ENCODE measurements around the gene SMOC1. TPM values are rescaled to one million over a fixed set of nuclear protein-coding genes. Genes with fewer than 3 reads are reported as not detected.

The SMOC1 gene
- total RNA-seq, 1 donor from 2014 or later: 0.93 TPM

DNA sequence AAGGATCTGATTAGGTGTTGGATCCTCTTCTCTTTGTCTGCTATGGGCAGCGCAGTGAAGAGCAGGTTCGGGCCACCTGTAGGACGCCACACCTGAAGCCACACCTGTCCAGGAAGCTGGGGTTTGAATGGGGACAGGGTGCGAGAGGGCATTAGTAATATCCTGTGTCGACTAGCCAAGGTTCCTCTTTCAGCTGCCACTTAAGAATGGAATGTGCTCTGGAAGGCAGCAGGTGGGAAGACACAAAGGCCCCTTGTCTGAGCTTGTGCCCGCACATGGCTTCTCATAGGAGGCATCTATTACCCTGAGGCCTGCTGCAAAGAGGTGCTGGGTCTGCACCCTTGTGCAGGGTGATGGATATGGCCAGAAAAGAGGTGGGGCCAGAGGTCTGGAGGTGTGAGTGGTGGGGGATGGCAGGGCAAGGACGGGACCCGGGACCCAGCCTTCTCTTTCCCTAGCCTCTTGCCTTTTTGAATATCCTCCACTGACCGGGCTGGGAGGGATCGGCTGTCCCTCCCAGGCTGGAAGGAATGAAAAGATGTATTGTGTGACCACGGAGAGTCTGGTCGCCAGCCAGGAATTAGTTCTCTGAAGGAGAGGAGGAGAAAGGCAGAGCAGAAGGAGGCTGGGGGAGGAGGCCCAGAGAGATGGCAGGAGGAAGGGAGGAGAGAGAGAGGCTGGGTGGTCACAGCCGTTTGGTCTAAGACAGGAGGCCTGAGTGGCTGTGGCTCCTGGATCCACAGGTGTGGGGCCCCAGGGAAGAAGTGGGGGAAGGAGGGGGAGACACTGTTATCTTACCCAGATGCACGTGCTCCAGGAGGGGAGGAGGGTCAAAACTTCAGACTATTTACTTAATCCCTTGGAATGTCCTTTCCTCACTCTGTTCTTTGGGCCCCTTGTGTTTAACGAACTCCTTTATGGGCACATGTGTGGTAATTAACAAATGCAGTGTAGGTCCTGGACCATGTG lies 101.5 kb downstream of the SMOC1 start:
- no peak for DNase-seq (ENCODE audit: low spot score)

DNA sequence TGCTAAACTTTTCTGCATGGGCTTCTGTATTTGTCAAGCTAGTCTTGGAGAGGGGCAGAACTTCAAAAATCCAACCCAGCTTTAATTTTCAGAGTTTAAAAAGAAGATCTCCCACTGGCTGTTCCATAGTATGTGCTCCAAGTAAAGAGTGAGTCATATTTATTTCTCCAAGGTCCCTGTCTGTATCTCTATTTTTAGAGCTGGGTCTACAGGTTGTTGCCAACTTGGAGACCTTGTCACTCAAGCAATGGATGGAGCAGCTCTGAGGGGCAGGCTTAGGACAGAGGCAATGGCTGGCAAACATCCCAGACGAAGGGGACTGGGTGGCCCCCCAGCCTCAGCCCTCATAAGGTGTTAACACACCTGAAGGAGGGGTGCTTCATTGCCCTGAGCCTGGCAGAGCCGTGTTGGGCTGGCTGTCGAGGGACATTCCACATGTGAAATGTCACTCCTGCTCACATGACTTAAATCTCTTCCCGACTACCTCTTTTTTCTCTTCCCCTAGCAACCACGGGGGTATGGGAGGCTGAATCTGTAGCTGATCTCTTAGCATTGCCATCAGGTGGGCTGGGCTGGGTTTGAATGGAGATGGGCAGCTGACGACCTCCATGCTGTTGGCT lies 103.1 kb downstream of the SMOC1 start:
- DNase-seq (ENCODE audit: low spot score): no peak

DNA sequence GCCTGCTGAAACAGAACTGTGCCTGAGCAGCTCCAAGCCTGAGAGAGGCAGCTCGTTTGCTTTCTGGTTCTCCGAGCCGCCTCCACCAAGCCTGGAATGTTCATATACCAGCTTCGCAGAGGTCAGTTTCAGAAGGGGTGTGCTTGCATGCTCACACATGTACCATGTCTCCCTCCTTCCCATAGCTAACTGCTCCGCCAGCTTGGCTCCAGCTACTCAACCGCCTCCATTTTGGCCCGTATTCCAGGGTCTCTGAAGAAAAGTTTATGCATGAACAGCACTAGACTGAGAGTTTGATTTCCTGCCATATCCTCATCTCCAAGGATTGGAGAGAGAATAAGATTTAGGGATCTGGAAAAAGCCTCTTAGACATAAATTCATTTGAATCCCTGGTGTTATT lies 103.7 kb downstream of the SMOC1 start:
- no peak for DNase-seq (ENCODE audit: low spot score)

DNA sequence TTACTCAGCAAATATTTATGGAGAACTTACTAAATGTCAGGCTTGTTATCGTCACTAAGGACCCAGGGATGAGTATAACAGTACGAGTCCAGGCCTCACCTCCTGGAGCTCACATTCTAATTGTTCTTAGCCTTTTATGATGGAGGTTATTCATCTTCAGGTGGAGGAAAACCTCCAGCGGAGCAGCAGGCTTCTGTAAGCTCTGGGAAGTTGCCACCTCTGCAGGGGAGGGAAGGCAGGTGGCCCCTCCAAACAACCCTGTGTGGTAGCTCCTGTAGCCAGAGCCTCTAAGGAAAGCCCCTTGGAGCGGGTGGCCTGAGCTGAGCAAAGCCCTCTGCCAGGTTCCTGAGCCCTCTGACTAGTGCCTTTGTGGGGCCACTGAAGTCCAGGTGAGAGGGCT lies 104.1 kb downstream of the SMOC1 start:
- DNase-seq (ENCODE audit: low spot score): no peak

DNA sequence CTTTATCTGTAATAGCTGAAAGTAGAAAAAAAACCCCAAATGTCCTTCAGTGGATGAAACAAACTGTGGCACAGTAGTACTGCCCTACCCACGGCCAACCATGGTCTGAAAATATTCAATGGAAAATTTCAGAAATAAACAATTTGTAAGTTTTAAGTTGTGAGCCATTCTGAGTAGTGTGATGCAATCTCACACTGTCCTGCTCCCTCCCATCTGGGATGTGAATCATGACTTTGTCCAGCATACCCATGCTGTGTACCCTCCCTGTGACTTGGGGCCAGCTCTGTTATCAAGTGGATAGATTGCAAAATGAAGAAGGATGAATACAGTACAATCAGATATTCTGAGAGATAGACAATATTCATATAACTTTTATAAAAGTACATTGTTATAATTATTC lies 106.2 kb downstream of the SMOC1 start:
- DNase-seq (ENCODE audit: low spot score): no peak

DNA sequence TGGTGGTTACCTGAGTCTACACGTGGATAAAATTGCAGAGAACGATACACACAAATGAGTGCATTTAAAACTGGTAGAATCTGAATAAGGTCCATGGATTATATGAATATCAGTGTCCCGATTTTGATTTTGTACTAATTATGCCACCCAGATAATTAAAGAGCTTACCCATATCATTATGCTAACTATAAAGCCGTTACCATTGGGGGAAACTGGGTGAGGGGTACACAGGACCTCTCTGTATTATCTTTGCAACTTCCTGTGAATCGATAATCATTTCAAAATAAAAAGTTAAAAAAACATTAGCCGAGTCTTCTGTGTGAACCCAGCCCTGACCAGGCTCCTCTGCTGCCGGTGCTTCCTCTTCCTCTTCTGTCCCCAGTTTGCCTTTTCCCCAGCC lies 107.1 kb downstream of the SMOC1 start:
- no peak for DNase-seq (ENCODE audit: low spot score)

DNA sequence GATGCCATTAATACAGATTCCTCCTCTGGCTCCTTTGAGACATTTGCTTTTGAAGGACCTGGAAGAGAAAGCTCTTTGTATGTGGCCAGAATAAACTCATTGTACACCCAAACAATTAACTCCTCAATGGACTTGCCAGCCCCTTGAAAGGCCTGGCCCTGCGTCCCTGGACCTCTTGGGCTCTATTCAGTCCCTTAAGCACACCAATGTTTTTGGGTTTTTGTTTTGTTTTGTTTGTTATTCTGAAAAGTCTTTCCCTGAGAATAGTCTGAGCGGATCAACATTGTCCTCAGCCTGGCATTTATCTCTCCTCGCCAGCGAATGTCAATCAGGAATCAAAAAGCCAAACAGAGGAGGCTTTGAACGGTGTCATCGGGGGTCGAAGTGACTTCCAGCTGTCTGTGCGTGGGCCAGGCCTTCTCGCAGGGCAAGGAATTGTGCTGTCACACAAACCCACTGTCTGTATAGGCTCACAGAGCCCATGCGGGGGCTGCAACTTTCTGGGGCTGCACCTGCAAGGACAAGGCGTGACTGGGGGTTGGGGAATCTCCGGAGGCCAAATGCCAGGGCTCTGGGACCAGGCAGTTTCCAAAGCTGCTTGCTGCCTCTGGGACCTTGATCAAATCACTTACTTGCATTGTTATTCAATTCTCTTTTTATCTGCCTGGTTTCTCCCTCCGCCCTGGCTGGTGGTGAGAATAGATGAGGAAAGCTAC lies 108.3 kb downstream of the SMOC1 start:
- DNase-seq (ENCODE audit: low spot score): no peak

DNA sequence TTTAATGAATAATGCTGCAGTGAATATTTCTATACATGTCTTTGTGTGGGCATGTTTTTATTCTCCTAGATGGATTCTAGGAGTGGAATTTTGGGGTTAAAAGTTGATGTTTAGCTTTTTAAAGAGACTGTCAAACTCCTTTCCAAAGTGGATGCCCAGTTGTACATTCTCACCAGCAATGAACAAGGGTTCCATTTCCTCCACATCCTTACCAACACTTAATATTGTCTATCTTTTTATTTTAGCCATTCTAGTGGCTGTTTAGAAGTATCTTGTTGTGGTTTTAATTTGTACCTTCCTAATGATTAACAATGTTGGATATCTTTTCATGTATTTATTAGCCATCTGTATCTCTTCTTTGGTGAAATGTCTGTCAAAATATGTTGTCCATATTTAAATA lies 109.8 kb downstream of the SMOC1 start:
- DNase-seq (ENCODE audit: low spot score): no peak

DNA sequence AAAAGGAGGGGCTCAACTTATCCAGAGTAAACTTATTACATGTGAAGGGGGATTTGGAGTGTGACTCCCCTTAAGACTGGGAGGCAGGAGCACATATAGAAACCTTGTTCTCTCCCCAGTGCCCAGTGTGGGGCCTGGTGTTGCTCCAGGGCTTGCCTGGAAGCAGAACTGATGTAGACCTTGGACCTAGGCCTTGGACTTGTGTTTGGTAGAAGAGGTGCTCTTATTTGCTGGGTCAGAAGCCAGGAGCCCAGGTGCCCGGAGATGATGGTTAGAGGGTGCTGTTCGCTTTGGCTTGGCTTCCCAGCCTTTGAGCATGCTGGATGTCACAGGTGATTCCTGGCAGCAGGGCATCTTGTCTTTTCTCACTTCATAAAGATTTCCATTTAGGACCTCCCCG lies 110.4 kb downstream of the SMOC1 start:
- DNase-seq (ENCODE audit: low spot score): no peak

DNA sequence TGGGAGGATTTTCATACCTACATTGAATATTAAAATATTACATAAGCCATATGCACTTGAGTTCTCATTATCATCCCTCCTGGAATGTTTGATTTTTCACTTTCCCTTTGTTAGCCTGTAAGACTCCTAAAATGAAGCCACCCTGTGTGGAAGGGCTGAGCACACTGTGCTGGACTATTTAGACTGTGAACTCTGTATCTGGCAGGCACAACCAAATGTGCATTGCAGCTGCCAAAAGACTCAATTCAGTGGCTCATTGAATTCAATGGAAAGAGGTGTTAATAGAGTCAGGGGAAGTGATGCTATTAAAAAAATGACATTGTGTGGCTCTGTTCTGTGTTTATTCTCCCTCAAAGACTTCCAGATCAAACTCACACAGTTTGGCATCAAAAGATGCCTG lies 111.1 kb downstream of the SMOC1 start:
- no peak for DNase-seq (ENCODE audit: low spot score)

DNA sequence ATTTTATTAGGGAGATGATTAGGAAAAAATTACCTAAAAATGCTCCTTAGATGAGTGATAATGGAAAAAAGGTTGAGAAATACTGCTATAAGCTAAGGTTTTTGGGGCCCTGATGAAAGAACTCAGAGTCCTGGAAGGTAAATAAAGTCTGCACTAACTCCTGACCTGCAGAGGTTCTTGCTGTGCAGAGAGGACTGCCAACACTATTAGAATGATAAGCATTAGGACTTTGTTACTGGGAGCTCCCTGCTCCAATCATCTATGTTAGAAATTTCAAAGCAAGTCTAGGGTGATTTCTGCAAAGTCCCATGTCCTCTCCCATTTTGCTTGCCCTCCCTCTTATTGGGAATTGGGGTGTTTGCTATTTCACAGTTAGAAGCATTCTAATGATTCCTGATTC lies 112.2 kb downstream of the SMOC1 start:
- no peak for DNase-seq (ENCODE audit: low spot score)

DNA sequence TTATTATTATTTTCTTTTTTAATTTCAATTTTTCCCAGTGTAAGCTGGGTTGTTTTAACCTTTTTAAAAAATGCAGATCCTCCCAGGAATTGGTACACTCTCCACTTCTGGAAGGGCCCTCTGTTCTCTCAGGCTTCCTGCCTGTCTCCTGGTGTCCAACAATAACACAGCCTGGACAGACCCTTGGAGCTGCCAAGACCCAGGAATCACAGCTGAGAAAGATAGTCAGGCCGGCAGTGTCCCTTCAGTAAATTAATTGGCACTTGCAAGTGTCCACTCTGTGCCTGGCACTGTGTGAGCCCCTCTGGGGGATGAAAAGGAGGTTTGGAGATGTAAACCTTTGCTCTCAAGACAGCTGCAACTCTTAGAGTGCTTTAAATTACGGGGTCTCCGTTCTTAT lies 113.3 kb downstream of the SMOC1 start:
- DNase-seq (ENCODE audit: low spot score): no peak

DNA sequence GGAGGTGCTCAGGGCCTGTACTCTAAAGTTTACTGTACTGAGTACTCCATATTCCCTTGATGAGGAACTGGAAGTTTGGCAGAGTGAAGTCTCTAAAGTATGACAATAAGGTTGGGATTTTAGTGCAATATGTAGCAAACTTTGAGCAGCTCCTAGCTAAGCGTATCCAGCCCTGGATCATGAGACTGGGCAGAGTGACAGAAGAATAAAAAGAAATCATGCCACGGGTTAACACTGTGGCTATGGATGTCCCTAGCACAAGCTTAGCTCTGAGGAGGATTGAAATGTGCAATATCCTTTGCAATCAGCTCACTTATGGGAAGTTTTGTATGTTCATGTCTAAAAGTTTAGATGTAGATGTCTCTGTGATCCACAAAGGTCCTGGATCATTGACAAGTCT lies 114.1 kb downstream of the SMOC1 start:
- DNase-seq (ENCODE audit: low spot score): no peak

DNA sequence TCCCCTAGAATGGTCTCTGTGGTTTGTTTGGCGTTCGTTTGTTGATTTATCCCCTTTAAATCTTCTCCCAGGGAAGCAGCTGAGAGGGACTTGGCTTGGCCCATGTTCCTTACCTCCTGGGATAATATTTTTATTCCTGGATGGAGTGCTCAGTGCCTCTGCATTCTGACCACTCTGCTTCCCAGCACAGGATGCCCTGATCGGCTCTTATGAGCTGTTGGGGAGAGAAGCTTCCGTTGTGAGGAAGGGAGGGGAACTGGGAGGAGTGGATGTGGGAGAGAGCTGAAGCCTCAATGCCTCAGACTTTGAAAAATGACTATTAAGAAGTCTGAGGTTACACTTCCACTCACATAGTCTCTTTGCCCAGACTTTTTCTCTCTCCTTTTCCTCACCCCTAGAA lies 114.8 kb downstream of the SMOC1 start:
- no peak for DNase-seq (ENCODE audit: low spot score)

DNA sequence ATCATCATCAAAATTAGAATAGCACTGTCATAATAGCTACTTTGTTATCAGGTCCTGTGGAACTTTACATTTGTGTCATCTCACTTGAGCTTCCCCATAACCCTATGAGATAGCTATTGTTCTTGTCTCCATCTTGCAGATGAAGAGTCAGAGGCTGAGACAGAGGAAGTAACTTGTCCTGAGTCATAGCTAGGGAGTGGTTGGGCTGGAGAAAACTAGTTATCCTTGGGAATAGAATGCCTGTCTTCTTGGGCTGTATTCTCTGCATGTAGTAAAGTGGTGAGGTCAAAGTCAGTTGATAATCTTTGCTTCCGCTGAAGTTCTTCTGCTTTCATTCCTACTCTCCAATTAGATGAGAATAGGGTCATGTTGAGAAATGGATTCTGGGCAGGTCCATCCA lies 117.0 kb downstream of the SMOC1 start:
- DNase-seq (ENCODE audit: low spot score): no peak

DNA sequence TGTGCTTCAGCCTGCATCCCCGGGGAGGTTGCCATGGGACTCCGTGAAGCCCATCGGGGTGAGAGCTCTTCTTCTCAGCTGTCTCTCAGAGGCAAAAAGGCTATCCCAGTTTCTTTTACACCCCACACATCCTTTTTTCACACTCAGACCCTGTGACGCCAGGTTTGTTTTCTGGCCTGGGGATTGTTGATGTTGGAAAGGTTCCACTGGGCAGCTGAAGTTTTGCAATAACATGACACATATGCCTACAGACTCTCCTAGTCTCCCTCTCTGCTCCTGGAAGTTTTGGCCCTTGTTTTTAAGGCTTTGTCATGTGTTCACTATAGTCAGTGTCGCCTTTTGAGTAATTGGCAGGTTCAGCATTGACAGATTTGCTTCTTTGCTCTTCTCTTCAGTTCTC lies 118.6 kb downstream of the SMOC1 start:
- no peak for DNase-seq (ENCODE audit: low spot score)

DNA sequence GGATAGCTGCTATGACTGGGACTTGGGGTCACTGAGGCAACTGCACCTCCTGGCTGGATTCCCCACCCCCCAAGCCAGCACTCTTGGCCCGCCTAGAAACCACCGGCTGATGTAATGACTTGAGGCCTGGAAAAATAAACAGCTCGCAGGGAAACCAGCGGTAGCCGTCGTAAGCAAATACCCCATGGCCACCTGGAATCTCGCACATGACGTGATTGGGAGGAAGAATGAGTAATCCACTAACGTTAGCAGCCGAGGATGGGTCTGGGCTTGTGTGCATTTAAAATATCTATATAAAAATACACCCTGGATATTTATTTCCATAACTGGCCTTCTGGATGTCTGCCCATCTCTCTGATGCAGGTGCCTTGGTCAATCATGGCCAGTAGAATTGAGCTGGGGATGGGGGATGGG lies 120.1 kb downstream of the SMOC1 start:
- no peak for DNase-seq (ENCODE audit: low spot score)

DNA sequence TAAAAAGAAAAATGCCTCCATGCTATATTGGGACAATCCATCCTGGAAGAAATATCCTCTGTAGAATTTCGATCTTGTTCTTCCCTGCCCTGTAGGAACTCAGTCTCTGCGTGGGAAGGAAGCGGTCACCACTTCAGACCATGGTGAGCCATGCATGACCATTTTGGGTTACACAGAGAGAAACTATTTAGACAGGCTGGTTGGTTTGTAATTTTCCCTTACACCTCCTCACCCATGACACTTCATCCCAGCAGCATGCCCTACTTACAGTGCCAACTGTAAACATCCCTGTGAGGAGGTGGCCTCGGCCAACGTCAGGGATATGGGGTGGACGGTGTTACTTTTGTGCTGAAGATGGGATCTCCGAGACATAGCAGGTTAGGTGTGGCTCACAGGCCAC lies 121.4 kb downstream of the SMOC1 start:
- no peak for DNase-seq (ENCODE audit: low spot score)

DNA sequence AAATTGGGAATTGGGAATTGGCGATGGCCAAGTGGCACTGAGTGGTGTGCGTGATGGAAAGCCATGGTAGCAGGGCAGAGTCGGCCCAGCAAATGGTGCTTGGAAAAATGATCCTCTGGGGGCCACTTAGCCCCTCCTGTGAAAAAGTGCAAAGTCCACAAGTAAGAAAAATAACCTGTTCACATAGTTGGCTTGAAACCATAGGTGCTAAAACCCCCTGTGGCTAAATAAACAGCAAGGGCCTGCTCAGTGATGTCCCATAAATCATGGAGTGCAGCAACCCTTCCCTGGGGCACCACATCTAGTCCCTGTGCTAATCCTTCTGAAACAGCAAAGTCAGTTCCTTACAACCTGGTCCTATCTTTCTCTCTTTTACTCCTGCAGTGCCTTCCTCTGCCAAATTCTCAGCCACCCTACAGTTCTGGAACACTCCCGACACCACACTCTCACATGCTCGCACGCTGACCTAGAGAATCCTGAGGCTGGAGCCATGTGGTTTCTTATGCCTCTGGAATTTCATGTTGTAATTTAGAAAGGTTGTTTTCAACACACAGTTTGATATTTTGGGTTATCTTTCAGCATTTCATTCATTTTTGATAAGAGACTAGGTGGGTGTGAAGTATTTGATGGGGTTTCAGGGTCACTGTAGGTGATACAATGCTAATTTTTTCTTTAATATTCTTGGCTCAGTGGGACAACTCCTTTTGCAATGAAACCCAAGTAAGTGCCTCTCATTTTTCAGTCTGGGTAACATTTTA lies 123.6 kb downstream of the SMOC1 start:
- no peak for DNase-seq (ENCODE audit: low spot score)

DNA sequence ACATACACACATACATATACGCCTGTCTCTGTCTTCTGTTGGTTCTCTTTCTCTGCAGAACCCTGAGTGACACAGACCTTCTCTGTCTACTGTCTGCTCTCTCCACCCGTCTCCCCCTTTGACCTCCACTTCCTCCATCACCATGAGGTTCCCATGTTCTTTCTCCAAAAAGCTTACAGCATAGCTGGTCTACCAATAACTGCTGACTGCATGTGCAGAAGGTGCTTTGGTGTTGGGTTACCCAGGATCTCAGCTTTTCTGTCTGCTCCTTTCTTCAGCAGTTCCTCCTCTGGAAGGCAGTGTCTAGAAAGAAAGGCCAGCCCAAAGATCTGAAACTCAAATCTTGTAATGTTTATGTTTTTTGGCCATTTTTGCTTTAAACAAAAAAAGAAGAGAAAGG lies 125.6 kb downstream of the SMOC1 start:
- DNase-seq (ENCODE audit: low spot score): no peak

DNA sequence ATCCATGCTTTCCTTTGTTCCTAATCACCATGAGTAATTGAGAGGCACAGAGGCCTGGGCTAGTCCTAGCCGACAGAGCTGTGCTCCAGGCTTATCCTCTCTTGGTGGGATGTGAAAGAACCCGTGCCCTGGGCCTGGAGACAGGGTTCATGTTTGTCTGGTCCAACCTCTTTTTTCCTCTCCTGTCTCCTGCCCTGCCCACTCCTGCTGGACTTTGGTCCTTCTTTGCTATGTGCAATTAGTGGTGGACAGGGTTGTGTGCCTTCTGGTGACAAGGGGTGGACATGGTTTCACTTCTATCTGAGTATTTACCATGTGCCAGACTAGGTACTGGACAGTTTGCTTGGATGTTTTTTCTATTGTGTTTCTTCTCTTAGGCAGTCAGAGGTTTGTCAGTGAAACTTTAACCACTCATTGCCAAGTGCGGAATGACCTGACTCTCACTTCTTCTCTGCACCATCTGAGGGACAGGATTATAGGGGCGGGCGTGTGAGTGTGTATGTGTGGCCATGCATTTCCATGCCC lies 126.1 kb downstream of the SMOC1 start:
- no peak for DNase-seq (ENCODE audit: low spot score)

Data from mesenteric fat pad (tissue), 1 donor.